NCI-H82 (cell line): Measurements from ENCODE around the gene CUEDC1.
"Not testable (repeated sequence)": the region's sequence is repeated elsewhere in the genome, so short reads cannot be mapped to it uniquely, and the experiment has no call there.

Experiments
- DNase-seq: peaks from one replicate; lab custom pipeline; 2025; lab: John Stamatoyannopoulos, UW

CUEDC1 gene

GRCh38 chr17:57939797-57940196, 15.4 kb downstream of the CUEDC1 start:
- DNase-seq: no peak

GRCh38 chr17:57938061-57938502, 17.1 kb downstream of the CUEDC1 start:
- peak; percentile 74 for DNase-seq

- no peak for DNase-seq
These were observed 17.7 kb downstream of the CUEDC1 start for GRCh38 chr17:57937492-57937891.

DNA sequence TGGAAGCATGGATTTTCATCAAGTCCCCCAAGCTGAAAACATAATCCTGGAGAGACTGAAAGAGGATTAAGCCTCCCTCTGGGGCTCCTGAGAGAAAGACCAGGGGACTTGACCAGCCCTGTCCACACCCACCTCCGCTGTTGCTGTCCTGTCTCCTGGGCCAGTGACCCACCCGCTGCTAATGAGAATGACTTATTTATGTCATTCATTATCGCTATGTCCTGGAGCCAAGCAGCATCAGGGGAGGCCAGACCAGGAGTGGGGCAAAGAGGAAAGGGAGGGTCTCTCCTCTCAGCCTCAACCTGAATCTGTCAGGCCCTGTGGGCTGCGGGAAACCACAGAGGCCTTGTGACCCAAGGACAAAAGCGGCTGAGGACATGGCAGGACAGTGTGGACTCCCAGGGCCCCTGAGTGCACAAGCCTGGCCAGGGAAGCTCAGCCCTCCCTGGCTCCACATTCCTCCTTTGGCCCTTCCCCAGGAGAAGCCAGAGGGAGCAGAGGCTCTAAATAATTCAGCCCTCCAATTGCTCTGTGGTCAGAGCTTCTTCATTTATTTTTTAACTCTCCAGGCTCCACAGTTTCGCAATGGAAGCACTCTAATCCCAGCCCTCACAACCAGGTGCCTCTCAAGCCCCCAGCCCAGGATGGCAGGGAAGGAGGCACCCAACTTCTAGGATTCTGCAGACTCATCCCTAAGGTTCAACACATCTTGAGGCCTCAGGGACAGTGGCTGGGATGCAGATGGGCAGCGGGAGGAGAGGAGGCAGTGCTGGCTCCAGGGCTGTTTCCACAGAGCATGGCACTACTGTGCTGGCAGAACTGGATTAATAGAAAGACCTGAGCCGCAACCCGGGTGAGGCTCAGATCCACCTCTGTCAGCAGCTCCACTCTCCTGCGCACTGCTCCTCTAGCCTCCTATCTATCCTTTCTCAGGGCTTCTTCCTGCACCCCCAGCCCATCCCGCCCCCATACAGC, 19.1 kb downstream of the CUEDC1 start:
- peak; percentile 92 for DNase-seq

- DNase-seq: no peak
These were observed 23.6 kb downstream of the CUEDC1 start for GRCh38 chr17:57931488-57932137.

- DNase-seq: peak; percentile 47
These were observed 25.0 kb downstream of the CUEDC1 start for GRCh38 chr17:57930239-57930638.

DNA sequence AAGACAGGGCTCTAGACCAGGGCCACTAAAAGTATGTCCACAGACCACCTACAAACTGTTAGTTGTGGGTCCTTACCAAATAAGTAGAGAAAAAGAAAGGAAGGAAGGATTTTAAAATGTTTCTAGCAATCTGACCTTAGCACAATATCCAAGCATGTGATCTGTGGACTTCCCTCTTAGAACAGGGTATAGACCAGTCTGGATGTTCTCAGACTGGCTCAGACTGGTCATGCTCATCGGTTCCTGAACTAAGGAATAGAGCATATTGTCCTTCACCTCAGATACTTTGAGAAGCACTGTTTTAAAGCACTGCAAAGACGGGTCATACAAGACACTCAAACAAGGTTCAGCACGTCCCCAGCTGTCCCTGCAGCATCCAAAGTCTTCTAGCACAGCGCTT, 25.8 kb downstream of the CUEDC1 start:
- no peak for DNase-seq

GRCh38 chr17:57928928-57929327, 26.3 kb downstream of the CUEDC1 start:
- peak; percentile 69 for DNase-seq

DNA sequence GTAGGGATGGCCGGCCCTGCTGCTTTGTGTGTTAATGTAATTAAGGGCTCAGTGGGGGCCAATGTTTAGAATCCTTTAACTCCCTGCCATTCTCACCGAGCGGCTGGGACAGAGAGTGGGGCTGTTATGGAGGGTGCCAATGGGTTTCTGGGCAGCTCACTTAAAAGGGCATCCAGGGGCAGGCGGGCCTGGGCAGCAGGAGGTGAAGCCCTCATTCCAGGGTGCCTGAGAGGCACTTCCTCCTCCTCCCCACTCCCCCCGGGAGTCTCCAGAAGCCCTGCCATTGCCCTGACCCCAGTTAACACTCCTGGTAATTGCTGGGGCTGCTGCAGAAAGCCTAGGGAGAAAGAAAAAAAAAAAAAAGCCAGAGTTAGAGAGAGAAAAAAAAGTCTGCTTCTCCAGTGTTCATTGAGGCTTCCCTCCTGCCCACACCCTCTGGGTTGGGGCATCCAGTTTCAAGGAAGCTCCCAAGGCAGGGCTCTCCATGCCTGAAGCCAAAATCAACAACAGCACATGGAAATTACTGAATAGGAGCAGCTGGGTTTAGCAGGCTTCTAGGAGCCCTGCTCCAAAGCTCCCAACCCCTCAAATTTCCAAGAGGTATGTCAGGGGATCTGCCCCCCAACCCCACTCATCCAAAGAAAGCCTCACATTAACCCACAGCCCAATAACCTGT, 28.0 kb downstream of the CUEDC1 start:
- peak; percentile 99 for DNase-seq

DNA sequence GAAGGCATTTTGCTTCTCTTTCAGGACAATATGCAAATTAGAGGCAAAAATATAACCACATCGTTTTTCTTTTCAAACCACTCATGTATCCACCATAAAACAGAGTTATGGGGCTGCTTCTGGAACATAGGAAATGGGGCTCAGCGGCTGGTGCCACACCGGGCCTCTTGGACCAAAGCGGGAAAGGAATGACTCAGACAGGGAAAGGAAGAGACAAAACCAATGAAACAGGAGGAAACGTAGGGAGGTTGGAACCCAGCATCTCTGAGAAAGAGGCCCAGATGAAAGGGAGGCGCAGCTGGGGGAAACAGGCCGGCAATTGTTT, 28.5 kb downstream of the CUEDC1 start:
- no peak for DNase-seq

GRCh38 chr17:57925361-57925990, 29.7 kb downstream of the CUEDC1 start:
- DNase-seq: peak; percentile 99

DNA sequence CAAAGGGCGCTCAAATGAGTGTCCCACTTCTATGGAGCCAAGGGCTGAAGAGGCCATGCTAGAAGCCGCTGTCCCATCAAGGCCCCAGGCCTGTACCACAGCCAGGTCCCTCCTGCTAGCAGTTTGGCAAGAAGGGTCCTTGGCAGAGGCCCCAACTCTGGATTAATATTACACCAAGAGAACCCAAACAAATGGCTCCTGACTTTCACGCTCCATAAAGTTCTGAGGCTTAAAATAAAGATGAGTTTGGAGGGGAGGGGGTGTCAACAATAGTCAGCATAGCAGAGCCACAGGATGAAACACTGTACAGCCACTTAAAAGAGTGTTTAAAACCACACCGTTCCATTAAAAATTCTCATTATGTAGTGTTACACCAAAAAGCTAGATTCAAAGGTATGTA, 30.5 kb downstream of the CUEDC1 start:
- DNase-seq: peak; percentile 57

DNA sequence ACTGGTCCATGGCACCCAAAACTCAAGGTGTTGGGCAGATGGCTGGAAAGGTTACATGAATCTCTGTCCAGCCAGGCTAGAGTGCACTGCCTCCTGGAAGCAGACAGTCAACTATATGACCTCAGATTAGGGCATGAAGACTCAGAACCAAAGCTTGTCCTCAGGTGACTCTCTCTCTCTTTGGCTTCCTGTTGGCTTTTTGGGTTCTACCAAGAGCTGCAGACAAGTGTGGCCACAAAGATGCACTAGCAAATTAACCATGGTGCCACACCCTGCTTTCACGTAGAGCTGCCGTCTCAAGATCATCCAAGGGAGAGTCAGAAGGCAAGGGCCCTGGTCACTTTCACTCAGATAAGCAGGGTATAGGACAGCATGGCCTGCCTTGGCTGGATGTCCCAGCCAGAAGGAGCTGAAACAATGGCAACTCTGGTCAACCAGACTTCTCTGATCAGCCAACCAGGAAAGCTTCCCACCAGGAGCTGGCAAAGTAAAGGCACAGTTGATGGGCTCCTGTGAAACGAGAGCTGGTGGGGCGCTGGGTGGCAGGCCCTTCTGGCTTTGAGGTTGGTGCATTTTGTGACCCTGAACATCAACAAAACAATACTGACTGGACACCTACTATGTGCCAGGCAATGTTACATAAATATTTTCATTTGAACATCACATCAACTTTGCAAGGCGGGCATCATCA, 31.9 kb downstream of the CUEDC1 start:
- DNase-seq: no peak

DNA sequence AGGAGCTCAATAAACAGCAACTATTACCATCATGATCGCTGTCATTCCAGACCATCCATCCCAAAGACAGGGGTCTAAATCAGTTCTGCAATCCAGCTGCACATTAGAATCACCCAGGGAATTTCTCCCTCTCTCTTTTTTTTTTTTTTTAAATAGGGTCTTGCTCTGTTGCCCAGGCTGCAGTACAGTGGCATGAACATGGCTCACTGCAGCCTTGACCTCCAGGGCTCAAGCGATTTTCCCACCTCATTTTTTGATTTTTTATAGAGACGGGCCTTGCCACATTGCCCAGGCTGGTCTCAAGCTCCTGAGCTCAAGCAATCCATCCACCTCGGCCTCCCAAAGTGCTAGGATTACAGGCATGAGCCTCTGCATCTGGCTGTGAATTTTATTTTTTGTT, 32.5 kb downstream of the CUEDC1 start:
- not testable (repeated sequence) for DNase-seq

DNA sequence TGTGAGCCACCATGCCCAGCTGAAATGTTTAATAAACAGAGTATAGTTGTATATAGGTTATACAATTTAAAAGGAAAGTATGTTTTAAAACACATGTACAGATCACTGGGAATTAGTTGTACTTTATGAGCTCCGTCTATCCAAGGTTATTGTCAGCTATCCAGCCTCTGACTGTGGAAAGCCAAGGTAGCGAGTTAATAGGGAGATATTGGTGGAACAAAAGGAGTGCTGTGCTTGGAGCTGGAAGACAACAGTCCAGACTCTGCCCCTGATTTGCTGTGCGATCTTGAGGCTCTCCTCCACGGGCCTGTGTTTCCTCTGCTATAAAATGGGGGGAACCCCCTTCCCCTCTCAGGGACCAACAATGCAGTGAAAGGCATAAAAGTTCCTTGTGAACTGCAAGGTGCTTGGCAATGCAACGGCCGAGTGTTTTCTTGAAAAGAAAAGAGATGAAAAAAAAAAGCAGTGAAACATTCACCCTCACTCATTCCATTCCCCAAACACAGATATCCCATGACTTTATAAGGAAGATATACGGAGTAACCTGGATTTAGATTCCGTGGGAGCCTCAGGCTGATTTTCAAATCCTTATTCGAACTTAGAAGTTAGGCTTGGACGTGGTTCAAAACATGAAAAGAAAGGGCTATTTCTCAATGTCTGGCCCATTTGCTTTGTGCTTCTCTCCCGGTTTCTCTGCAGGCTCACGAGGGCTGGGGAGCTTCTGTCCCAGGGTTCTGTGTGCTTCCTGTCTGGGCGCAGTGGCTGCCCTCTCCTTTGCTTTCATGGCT, 34.1 kb downstream of the CUEDC1 start:
- no peak for DNase-seq

- peak; percentile 47 for DNase-seq
These were observed 35.3 kb downstream of the CUEDC1 start for GRCh38 chr17:57919918-57920317.

- no peak for DNase-seq
These were observed 37.0 kb downstream of the CUEDC1 start for GRCh38 chr17:57918017-57918895.

DNA sequence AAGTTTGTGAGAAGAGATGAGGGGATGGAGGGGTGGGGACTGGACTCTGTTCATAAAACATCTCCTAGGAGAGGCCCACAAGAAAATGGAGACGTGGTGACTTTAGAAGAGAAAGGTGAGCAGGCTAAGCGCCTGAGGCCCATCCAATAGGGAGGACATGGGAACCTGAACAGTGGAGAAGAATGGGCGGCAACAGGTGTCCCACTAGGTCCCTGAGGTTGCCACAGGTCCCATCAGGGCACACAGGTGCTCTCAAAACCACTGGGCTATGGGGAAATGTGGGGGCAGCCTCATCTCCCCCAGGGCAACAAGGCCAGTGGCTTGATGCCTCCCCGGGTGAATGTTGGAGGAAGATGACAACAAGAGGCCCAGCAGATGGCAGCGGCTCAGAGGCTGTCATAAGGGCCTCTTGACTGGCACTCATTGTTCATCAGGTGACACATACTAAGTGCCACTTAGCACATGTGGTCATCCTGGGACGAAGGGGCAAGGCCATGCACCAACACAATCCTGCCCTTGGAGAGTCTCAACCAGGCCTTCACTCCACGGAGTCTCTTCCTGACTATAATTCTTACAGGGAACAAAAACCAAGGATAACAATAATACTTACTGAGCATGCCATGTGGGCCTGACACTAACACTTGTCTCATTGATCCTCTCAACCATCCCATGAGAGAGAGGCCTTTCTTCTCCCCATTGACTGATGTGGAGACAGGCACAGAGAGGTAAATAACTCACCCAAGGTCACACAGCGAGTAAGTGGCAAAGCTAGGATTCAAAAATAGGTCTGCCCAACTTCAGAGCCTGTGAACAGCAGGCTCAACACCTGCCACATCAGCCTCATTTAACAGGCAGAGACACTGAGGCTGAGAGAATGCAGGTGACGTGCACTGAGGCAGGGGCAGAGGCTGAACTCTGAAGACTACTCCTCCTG, 38.0 kb downstream of the CUEDC1 start:
- peak; percentile 60 for DNase-seq
